Hematopoietic multipotent progenitor cell treated with erythropoietin and hydrocortisone succinate and interleukin-3 and kit ligand, for 15 days (in vitro differentiated cells): ENCODE measurements around the gene ETV7.
A peak's percentile ranks its signal among the peaks of the same experiment; 100 is the strongest.
"Not testable (repeated sequence)": the region's sequence is repeated elsewhere in the genome, so short reads cannot be mapped to it uniquely, and the experiment has no call there.

Experiments
- DNase-seq: peaks from one replicate; pipeline ENCODE4 v3.0.0-alpha.2; 2015; ENCODE audit warnings: low spot score

ETV7 gene

DNA sequence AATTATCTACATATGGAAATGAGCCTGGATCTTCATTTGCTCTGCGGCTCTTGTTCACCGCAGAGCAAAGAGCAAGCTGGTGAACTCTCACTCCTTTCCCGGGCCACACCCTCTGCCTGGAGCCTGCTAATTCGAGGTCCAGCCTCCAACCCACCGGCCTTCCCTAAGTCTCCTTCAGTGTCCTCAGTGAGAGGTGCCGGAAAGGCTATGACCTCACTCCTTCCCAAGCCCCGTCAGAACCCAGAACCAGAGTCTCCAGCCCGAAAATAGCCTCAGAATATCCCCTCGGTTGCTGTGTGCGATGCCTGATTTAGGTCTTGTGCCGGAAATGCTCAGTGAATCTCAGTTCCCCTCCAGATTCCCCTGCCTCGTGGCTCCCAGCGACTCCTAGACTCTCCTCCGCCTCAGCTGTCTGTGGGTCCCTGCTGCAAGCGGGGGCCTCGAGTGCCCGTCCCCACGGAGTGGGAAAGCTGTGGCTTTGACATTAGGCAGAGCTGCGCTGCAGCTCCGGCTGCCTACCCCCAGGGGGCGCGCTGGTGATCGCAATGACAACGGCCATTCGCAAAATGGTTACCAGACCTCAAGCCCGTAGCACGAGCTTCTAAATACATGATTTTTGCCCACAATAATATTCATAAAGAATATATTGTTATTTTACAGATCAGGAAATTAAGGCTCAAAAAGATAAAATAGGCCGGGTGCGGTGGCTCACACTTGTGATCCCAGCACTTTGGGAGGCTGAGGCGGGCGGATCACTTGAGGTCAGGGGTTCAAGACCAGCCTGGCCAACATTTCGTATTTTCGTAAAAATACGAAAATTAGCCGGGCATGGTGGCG is 46.6 kb downstream of the ETV7 start:
- peak; percentile 84 for DNase-seq

DNA sequence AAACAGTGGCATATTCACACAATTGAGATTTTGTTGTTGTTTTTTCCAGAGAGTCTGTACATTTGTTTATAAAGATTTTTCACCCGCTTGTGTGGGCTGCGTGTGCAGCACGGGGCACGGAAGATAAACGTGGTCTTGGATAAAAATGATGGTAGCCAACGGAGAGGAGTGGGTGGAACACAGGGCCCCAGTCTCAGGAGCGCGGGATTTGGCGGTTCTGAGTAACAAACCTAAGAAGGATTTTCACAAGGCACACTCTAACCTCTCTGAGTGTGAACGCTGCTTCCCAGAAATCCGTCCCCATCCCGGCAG is 47.2 kb downstream of the ETV7 start:
- no peak for DNase-seq

DNA sequence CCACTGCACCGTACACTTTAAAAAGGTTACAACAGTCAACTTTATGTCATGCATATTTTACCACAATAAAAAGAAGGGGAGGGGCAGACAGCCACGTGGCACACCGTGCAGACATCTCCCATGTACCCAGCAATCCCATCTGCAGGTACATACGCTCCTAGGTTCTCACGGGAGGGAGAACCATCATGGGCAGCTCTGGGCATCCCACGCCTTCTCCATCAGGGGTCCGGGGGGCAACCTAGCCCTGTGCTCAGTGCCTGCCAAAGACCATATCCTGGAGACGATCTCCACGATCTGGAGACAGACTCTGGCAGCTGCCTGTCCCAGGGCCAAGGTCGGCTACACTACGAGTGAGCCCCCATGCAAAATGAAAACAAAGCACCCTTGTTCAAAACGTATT is 48.3 kb downstream of the ETV7 start:
- DNase-seq, result no peak

GRCh38 chr6:36338223-36338622 is 49.2 kb downstream of the ETV7 start:
- DNase-seq, result not testable (repeated sequence)

GRCh38 chr6:36337814-36338213 is 49.7 kb downstream of the ETV7 start:
- no peak for DNase-seq

DNA sequence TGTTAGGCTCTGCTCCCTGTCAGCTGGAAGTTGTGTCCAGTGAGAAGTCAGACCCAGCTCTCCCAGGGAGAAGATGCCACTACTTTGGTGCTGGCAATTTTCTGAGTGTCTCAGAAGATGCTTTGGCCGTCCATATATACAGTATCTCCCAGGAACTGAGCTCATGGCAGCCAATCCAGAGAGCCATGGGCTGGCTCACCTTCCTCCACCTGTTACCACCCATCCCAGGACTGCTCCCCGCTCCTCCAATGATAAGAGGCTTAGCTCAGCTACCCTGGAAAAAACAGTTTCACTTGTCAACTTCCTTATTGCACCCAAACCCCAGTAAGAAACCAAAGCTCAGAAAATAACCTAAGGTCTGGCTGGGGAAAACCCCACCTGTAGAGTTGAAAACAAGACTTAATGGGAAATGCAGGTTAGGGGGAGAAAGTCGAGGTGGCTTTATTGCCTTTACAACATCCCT is 50.7 kb downstream of the ETV7 start, which contains the start of gene BNIP5:
Gene BNIP5 (minus strand): TSS at position 110 of the 463 bp plus-strand sequence. CDS start 6,198 bp downstream, outside the sequence.
- DNase-seq, result no peak

GRCh38 chr6:36336208-36336710 is 51.2 kb downstream of the ETV7 start:
- no peak for DNase-seq

DNA sequence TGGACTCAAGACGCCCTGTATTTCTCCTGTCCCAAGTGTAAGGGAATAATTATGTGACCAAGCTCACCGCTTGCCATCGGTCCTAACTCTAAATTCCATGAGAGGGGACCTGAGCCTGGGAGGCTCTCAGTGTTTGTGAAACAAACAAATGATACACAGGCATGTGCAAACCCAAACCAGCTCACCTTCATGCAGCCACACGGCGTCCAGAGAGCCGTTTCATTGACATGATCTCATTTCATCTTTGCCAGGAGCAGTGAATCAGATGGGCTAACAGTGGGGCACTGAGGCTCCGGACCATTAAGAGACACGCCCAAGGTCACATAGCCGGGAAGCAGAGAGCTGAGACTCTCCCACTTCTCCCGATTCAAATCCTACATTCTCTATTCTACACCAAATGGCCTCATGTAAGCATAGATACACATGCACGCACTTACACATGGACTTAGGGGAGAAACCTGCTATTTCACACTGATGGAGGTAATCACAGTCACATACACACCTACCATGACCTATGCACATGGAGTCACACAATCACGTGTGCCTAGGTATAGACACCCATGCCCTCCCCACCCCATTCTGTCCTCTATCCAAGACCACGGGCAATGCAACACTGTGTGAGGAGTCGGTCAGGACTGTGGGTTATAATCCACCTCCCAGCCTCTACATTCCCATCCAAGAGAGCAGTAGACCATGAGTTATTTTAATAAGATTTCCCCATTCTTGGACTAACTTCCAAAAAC is 51.8 kb downstream of the ETV7 start:
- no peak for DNase-seq

- no peak for DNase-seq
Observed at GRCh38 chr6:36334832-36335459, 52.5 kb downstream of the ETV7 start.

DNA sequence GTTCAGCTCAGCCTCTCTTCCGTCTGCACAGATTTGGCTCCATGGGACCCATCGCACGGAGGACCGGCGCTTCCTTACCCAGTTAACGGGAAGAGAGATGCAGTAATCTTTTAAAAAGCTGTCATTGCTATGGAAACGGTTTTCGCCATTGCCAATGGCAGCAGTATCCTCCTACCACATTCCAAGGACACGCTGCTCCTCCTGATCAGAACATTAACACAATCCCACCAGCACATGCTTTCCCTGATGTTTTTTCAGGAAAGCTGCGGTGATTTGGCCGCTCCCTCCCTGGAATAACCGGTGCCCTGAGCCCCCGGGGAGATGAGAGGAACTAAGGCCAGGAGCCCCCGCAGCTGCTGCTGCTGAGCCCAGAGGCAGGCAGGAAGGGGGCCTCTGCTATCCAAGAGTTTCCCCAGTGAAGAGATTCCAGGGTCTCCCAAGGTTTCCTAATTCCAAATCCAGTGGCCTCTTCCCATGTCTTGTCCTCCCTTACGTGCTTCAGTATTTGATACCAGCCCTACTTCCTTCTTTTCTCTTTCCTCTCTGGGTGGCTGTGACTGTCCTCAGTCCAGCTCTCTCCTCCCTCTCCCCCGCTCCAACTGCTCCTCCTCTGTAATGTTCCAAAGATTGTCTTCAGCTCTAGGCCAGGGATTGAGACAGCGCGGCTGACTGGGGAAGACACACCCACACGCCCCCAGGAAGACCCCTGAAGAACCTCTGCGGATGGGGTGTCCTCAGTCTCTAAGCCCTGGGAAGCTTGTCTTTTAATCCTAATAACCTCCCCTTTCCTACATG is 53.3 kb downstream of the ETV7 start:
- no peak for DNase-seq

DNA sequence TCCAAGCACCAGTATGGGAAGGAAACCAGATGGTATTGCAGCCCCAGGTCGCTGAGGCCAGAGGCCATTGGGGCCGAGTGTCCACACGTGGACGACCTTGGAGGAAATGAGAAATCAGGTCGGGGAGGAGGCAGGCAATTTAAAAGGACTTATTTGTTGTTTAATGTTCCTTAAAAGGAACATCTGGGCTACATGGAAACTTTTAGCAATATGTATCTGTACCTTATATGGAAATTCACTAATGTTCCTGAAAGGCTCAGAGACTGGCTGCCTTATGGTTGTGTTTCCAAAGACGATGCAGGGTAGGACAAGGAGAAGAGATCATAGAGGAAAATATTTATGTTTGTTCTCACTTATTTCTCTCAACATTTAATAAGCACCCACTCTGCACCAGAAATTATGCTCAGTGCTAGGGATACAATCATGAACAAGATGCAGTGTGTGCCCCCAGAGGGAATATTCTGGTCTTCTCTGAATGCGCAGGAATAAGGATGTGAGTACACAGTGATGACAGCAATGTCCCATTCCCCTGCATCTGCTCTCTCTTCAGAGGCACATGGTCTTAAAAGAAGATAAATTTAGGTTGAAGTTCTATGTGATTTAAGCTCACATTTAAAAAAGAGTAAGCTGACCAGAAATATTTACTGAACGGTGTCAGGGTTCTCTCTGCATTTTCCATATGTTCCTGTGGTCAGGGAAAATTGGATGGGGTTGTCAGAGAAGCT is 54.1 kb downstream of the ETV7 start:
- no peak for DNase-seq

DNA sequence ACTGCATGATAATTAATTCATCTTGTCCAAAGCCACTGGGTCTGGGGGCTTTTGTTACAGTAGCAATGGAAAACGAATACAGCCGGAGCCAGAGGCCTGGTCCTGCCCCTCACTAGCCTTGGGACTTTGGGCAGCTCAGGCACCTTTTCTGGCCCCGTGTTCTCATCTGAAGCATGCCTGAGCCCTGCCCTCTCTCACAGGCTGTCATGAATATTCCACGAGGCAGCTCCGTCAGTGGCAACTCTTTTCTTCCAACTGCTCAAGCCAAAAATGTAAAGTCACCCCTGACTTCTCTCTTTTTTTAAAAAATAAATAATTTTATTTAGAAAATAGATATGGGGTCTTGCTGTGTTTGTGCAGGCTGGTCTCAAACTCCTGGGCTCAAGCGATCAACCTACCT is 56.1 kb downstream of the ETV7 start:
- DNase-seq, result no peak

GRCh38 chr6:36330366-36330765 is 57.1 kb downstream of the ETV7 start:
- DNase-seq, result no peak

DNA sequence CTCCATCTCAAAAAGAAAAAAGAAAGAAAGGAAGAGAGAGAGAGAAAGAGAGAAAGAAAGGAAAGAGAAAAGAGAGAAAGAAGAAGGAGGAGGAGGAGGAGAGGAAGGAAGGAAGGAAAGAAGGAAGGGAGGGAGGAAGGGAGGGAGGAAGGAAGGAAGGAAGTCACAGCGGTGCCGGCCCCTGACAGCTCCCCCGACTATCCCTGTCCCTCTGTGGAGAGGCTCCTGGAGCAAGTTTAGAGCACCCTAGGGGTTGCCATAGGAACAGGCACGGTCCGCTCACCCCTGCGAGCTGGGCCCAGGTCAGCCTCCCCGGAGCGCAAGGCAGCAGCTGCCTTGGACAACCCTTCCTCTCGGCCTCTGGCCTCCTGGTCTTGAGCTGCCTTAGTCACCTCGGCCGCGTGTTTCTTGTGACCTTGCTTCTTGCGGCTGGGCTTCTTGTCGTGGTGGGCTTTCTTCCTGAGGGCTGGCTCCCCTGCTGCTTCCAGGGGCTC is 57.6 kb downstream of the ETV7 start:
- DNase-seq, result no peak

- DNase-seq, result no peak
Observed at GRCh38 chr6:36328600-36328999, 58.9 kb downstream of the ETV7 start.

DNA sequence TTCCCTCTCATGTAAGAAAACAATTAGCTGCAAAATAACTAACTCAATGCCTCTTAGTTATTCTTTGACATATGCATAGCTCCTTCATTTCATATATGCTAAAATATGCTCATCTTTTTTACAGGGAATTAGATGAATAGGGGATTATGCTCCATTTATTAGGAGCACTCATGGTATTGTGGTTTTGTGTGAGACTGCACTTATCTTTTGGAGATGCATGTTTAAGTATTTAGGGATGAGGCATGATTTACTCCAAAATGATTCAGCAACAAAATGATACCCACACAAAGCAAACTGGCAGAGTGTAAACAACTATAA is 59.6 kb downstream of the ETV7 start:
- no peak for DNase-seq

GRCh38 chr6:36327226-36327918 is 60.1 kb downstream of the ETV7 start:
- DNase-seq, result no peak

DNA sequence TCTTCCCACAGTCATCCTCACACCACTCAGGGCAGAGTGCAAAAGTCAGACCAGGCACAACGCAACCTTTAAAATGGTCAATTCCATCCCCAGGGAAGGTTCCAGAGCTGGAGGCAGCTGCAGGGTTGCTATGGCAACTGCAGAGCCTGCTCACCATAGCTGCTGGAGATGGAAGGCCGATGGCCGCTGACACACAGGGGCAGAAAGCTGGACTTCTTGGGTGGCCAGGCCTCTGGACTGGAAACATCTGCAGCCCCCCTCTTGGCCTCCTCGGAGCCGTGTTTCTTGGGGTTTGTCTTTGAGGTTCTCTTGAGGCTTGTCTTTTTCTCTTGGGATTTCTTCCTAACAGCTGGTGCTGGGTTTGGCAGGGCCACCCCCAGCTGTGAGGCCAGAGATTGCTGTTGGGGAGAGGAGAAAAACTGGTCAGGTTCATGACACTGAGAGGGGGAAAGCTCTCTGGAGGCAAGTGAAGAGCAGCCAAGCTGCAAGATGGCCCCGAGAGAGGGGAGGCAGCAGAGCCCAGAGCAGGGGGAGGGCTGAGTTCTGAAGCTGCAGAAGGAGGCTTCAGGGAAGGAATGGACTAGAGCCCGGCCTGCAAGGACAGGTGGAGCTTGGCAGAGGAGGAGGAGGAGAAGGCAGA is 61.0 kb downstream of the ETV7 start:
- DNase-seq, result no peak

GRCh38 chr6:36324715-36325114 is 62.8 kb downstream of the ETV7 start:
- no peak for DNase-seq

DNA sequence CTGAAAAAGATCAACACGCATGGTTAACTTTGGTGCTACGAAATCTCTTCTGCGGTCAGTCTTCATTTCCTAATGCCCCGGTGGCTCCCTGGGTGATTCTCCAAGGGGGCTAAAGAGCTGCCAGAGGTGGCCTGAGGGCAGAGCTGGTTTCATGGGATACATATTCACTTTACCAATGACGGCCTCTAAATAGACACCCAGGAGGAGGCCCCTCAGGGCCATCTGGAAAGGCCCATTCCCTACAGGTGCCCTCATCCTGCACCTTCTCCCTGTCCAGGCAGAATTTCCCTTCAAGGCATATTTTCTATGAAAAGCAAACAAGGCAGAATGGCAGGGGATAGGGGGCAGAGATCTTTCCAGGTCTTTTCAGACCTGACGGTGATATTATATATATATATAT is 63.3 kb downstream of the ETV7 start:
- DNase-seq, result no peak
